ENCODE data around the gene USP1. TPM values are rescaled to one million over a fixed set of nuclear protein-coding genes. Genes with fewer than 3 reads are reported as not detected.

Gene USP1
- total RNA-seq, 1 experiment from 2014 or later, result 37.4 TPM

- no peak for TF ChIP-seq ZNF263 (CRISPR knock-in tag; IDR thresholded peaks at IDR 0.05; ENCODE audit: low read depth)
Observed at GRCh38 chr1:62436466-62437272, at the start of gene USP1 (continued).

GRCh38 chr1:62389531-62389930, 47.3 kb upstream of the USP1 start:
- DNase-seq (ENCODE audit: low spot score), result no peak
- Mint-ChIP-seq H3K9me3 (no peaks in the 10 kb centered on the region), H3K4me1 (peaks cover 9% of the 10 kb centered on the region), H3K27ac (no peak overlapping the region), H3K27me3 (ENCODE audit: low read depth) (peaks cover 4% of the 10 kb centered on the region; the same call in 1 of the 2 replicates), H3K36me3 (no peaks in the 10 kb centered on the region), H3K4me3 (no peak overlapping the region)
- POLR2A ChIA-PET, result no interaction called here
- ATAC-seq, result no peak
- TF ChIP-seq IRF1 (CRISPR knock-in tag; IDR thresholded peaks at IDR 0.05), result no peak
- TF ChIP-seq IRF2 (CRISPR knock-in tag; IDR thresholded peaks at IDR 0.05; ENCODE audit: borderline replicate concordance, low read depth), result no peak
- no peak for TF ChIP-seq TCF7 (CRISPR knock-in tag; IDR thresholded peaks at IDR 0.05; ENCODE audit: low read depth)
- TF ChIP-seq NR3C1 (CRISPR knock-in tag; conservative IDR thresholded peaks at IDR 0.05; ENCODE audit: low read depth), result no peak
- TF ChIP-seq TEAD1 (CRISPR knock-in tag; IDR thresholded peaks at IDR 0.05), result no peak
- no peak for TF ChIP-seq SP1 (CRISPR knock-in tag; conservative IDR thresholded peaks at IDR 0.05)
- no peak for TF ChIP-seq CBFB (CRISPR knock-in tag; IDR thresholded peaks at IDR 0.05; ENCODE audit: low read depth)
- TF ChIP-seq CREB1 (CRISPR knock-in tag; IDR thresholded peaks at IDR 0.05), result no peak
- TF ChIP-seq SMAD3 (CRISPR knock-in tag; IDR thresholded peaks at IDR 0.05; ENCODE audit: borderline replicate concordance), result no peak
- TF ChIP-seq EMX1 (CRISPR knock-in tag; IDR thresholded peaks at IDR 0.05), result no peak
- no peak for TF ChIP-seq FOXK1 (CRISPR knock-in tag; IDR thresholded peaks at IDR 0.05)
- TF ChIP-seq ESRRA (CRISPR knock-in tag; IDR thresholded peaks at IDR 0.05; ENCODE audit: borderline replicate concordance), result no peak
- TF ChIP-seq JAZF1 (CRISPR knock-in tag; IDR thresholded peaks at IDR 0.05), result no peak
- no peak for TF ChIP-seq PRRX2 (CRISPR knock-in tag; IDR thresholded peaks at IDR 0.05)
- CTCF ChIA-PET, result interaction anchor here (0.7 to 1.3 kb wide), 3 partner anchors 17 to 245 kb away, joined by 3 to 4 read pairs (median 4); no protein-coding TSS in a partner anchor

GRCh38 chr1:62390071-62390470, 46.8 kb upstream of the USP1 start:
- no peaks in the 10 kb centered on the region for H3K9me3 Mint-ChIP-seq
- H3K36me3 Mint-ChIP-seq, result no peaks in the 10 kb centered on the region
- ChIA-PET POLR2A (no interaction called here), CTCF (interaction anchor here (1.2 to 1.3 kb wide), 2 partner anchors 17 to 214 kb away, joined by 3 to 4 read pairs; no protein-coding TSS in a partner anchor)
- no peak overlapping the region for H3K4me3 Mint-ChIP-seq
- ATAC-seq (no peak), DNase-seq (ENCODE audit: low spot score) (no peak)
- H3K27me3 Mint-ChIP-seq (ENCODE audit: low read depth), result peaks cover 4% of the 10 kb centered on the region; the same call in 1 of the 2 replicates
- H3K4me1 Mint-ChIP-seq, result peaks cover 7% of the 10 kb centered on the region; the same call in 1 of the 2 replicates
- H3K27ac Mint-ChIP-seq, result no peak overlapping the region
- TF ChIP-seq ZNF263 (CRISPR knock-in tag; IDR thresholded peaks at IDR 0.05; ENCODE audit: low read depth) (no peak), FOXJ3 (CRISPR knock-in tag; IDR thresholded peaks at IDR 0.05; ENCODE audit: borderline replicate concordance) (no peak), TEAD1 (CRISPR knock-in tag; IDR thresholded peaks at IDR 0.05) (no peak), ATF1 (CRISPR knock-in tag; IDR thresholded peaks at IDR 0.05) (no peak), KAT7 (CRISPR knock-in tag; IDR thresholded peaks at IDR 0.05; ENCODE audit: borderline replicate concordance) (no peak), ZNF138 (CRISPR knock-in tag; conservative IDR thresholded peaks at IDR 0.05) (no peak), E2F1 (CRISPR knock-in tag; IDR thresholded peaks at IDR 0.05) (no peak), ZNF512 (CRISPR knock-in tag; IDR thresholded peaks at IDR 0.05; ENCODE audit: borderline replicate concordance) (no peak), ZNF416 (CRISPR knock-in tag; IDR thresholded peaks at IDR 0.05) (no peak), USF1 (CRISPR knock-in tag; IDR thresholded peaks at IDR 0.05) (no peak), ZSCAN18 (CRISPR knock-in tag; IDR thresholded peaks at IDR 0.05) (no peak), JAZF1 (CRISPR knock-in tag; IDR thresholded peaks at IDR 0.05) (no peak), SP1 (CRISPR knock-in tag; conservative IDR thresholded peaks at IDR 0.05) (no peak), RORB (CRISPR knock-in tag; IDR thresholded peaks at IDR 0.05) (no peak), NFATC4 (CRISPR knock-in tag; IDR thresholded peaks at IDR 0.05) (no peak), ZNF219 (CRISPR knock-in tag; IDR thresholded peaks at IDR 0.05; ENCODE audit: borderline replicate concordance) (no peak)

Data from WTC11 (cell line).